Heart right ventricle (tissue), 16 donors: ENCODE measurements around the gene GPR42. TPM values are rescaled to one million over a fixed set of nuclear protein-coding genes. Genes with fewer than 3 reads are reported as not detected.
"Not testable (repeated sequence)": the region's sequence is repeated elsewhere in the genome, so short reads cannot be mapped to it uniquely, and the experiment has no call there.

Experiments used
- ATAC-seq, 8 donors: fragments of 200-7000 bp; cut with Tn5 transposase; one replicate each; pipeline ENCODE4 v1.9.1; 2020; ENCODE audit warnings: mild to moderate bottlenecking in 8 of 8, moderate library complexity in 8 of 8, moderate number of reproducible peaks in 1 of 8
- DNase-seq, 2 donors: peaks; one replicate each; pipeline ENCODE4 v3.0.0-alpha.2; 2020
- H3K27ac ChIP-seq, 10 donors: fragments of 200-600 bp; sonication (generic) in 2 of 10; one replicate each; pipeline versions ENCODE4 v1.5.0 to v1.8.0; 2020 to 2022; ENCODE audit warnings: mild to moderate bottlenecking in 3 of 10
- H3K27me3 ChIP-seq, 7 donors: fragments of 200-600 bp; one replicate each; pipeline ENCODE4 v1.8.0; 2021 to 2022; ENCODE audit warnings: mild to moderate bottlenecking in 2 of 7
- H3K36me3 ChIP-seq, 9 donors: fragments of 200-600 bp; sonication (generic) in 1 of 9; one replicate each; pipeline versions ENCODE4 v1.5.0 to v1.8.0; 2020 to 2022; ENCODE audit warnings: mild to moderate bottlenecking in 2 of 9
- H3K4me1 ChIP-seq, 9 donors: fragments of 200-600 bp; sonication (generic) in 1 of 9; one replicate each; pipeline versions ENCODE4 v1.5.0 to v1.8.0; 2020 to 2022; ENCODE audit warnings: mild to moderate bottlenecking in 4 of 9
- H3K4me3 ChIP-seq, 10 donors: fragments of 200-600 bp; sonication (generic) in 2 of 10; one replicate each; pipeline versions ENCODE4 v1.5.0 to v1.8.0; 2020 to 2022; ENCODE audit warnings: mild to moderate bottlenecking in 7 of 10, moderate library complexity in 2 of 10
- H3K9me3 ChIP-seq, 11 donors: fragments of 200-600 bp in 10 of 11; sonication (generic) in 2 of 11; one replicate each; pipeline versions ENCODE4 v1.5.0 to v1.8.0; 2013 to 2022; ENCODE audit warnings: mild to moderate bottlenecking in 2 of 11, control low read depth in 1 of 11, moderate library complexity in 1 of 11
- WGBS, 2 donors: extraction: QIAGEN DNeasy Blood & Tissue Kit; methylation state at CpG; one replicate each; pipeline ENCODE4 v1.1.7; 2013; ENCODE audit warnings: inconsistent platforms in 1 of 2; 5-methylcytosine and 5-hydroxymethylcytosine counted together
- intact Hi-C, 10 donors: fragments of 100-400 bp; cut with DNase I; formaldehyde crosslinking; loops; one replicate each; pipeline versions ENCODE4 v1.11.1 to v1.14.2; 2022
- polyA plus RNA-seq, 2 donors: library from polyadenylated mRNA; stranded (reverse); fragments of 200-250 nt; gene quantifications; one replicate each; pipeline ENCODE4 v1.2.3, GENCODE V29; 2013
- total RNA-seq, 10 donors: library from RNA; stranded (reverse); fragmentation: NEBNext Ultra II Directional in 3 of 10; extraction: Animal tissue kit (Norgen Biotek cat#: 25700) in 3 of 10; gene quantifications; one replicate each; pipeline versions ENCODE4 v1.2.1 to v1.2.4, GENCODE V29; 2021 to 2023
- TF ChIP-seq, protein P1 (sequence below), 9 donors: fragments of 200-600 bp; sonication (generic) in 2 of 9; IDR thresholded peaks; one replicate each; pipeline versions ENCODE4 v1.5.0 to v1.8.0; 2021 to 2022; ENCODE audit warnings: antibody characterized with exemption in 9 of 9, mild to moderate bottlenecking in 5 of 9, moderate library complexity in 1 of 9
- donor health status: Arrhythmogenic right ventricular cardiomyopathy.
- donor health status: ischemic (EF 13 %, LVEDD 7.1; RV severe dilation, severe dysfunction).
- donor health status: healthy with polysubstance abuse.
- donor health status: DM: no; HTN: yes; CAD: no.
- donor health status: DM: no; HTN: no; CAD: no.
- donor health status: ischemic (EF 25% LVEDD 6.9; RV normal size, moderate dysfunction).
- donor health status: ischemic (EF 25% LVEDD 5.7; RV mildly dilated, moderate dysfunction).
- donor health status: healthy.
- donor health status: DM: yes; HTN: yes; CAD: no.
- donor health status: Ischemic cardiomyopathy.
- donor health status: ischemic (EF 35%, LVEDD 5.7; RV mildly dilated, moderate dysfunction).
- donor health status: nonischemic (EF 11% LVEDD 7.7; RV severe dilation, severe dysfunction).
- donor health status: DM: yes; HTN: yes; CAD: no.
- donor health status: PGD.
- donor health status: ischemic (EF 29% LVEDD 5.4; RV normal size, mild dysfunction).
- donor health status: nonischemic (EF 23%, LVEDD 6.1; RV moderate dilation, normal function).

The GPR42 gene
- total and polyA plus RNA-seq, 12 donors: not detected

DNA sequence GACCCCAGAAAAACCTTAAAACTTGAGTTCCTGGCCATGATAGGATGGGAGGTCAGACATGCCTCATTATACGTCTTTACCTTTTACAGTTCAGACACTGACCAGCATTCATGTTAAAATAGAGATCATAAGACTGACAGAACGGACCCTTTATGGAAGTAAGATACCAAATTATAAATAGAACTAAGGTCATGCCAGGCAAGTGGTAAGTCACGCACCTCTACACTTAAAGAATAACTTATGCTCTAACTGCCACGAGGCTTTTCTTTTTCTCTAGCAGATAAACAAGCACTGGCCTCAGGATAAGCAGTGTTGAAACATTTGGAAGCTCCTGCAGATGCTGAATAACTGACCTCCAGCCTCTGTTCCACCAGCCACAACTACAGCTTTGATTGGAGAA, 28.4 kb downstream of the GPR42 start:
- Histone ChIP-seq H3K4me3 (no peak overlapping the region), H3K27me3 (no peaks in the 10 kb centered on the region), H3K27ac (peak overlapping the region in 1 of 10 donors; percentile 28), H3K36me3 (no peaks in the 10 kb centered on the region), H3K4me1 (peaks cover 0 to 10% (median 5%) of the 10 kb centered on the region in 9 donors), H3K9me3 (no peaks in the 10 kb centered on the region)
- TF ChIP-seq, protein P1, sequence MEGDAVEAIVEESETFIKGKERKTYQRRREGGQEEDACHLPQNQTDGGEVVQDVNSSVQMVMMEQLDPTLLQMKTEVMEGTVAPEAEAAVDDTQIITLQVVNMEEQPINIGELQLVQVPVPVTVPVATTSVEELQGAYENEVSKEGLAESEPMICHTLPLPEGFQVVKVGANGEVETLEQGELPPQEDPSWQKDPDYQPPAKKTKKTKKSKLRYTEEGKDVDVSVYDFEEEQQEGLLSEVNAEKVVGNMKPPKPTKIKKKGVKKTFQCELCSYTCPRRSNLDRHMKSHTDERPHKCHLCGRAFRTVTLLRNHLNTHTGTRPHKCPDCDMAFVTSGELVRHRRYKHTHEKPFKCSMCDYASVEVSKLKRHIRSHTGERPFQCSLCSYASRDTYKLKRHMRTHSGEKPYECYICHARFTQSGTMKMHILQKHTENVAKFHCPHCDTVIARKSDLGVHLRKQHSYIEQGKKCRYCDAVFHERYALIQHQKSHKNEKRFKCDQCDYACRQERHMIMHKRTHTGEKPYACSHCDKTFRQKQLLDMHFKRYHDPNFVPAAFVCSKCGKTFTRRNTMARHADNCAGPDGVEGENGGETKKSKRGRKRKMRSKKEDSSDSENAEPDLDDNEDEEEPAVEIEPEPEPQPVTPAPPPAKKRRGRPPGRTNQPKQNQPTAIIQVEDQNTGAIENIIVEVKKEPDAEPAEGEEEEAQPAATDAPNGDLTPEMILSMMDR (IDR thresholded peaks at IDR 0.05): no peak
- 50 to 56% methylated on average over 4 of the region's 4 CpGs for WGBS, 2 donors
- ATAC-seq (peak in 2 of 8 donors; percentile 17 to 30), DNase-seq (no peak)
- intact Hi-C loops: no loop called here

DNA sequence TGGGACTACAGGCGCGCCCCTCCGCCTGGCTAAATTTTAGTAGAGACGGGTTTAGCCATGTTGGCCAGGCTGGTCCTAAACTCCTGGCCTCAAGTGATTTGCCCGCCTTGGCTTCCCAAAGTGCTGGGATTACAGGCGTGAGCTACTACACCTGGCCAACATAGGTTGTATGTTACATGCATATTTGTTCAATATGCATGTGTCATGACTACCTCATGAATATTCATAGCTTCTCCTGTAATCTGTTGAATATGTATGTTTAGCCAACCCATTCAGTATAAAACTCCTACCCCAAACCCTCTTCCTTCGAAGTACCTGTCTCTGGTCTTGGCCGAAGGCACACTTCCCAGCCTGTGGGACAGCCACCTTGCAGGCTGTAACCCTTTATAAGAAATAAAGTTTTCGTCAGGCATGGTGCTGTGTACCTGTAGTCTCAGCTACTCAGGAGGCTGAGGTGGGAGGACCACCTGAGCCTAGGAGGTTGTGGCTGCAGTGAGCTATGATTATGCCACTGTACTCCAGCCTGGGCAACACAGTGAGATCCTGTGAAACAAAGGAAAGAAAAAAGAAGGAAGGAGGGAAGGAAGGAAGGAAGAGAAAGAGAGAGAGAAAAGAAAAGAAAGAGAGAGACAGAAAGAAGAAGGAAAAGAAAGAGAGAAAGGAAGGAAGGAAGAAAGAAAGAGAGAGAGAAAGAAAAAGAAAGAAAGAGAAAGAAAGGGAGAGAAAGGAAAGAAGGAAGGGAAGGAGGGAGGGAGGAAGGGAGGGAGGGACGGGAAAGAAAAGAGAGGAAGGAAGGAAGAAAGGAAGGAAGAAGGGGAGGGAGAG, 29.3 kb downstream of the GPR42 start:
- H3K4me3 ChIP-seq: no peak overlapping the region
- DNase-seq (no peak), ATAC-seq (no peak)
- peaks cover 0 to 10% (median 5%) of the 10 kb centered on the region in 9 donors for H3K4me1 ChIP-seq
- no peaks in the 10 kb centered on the region for H3K36me3 ChIP-seq
- H3K27ac ChIP-seq: peak overlapping the region in 1 of 10 donors; percentile 28
- TF ChIP-seq, protein P1 (IDR thresholded peaks at IDR 0.05): no peak
- no peaks in the 10 kb centered on the region for H3K9me3 ChIP-seq
- no peaks in the 10 kb centered on the region for H3K27me3 ChIP-seq
- 81 to 84% methylated on average over 10 of the region's 10 CpGs for WGBS, 2 donors
- intact Hi-C loops: no loop called here

DNA sequence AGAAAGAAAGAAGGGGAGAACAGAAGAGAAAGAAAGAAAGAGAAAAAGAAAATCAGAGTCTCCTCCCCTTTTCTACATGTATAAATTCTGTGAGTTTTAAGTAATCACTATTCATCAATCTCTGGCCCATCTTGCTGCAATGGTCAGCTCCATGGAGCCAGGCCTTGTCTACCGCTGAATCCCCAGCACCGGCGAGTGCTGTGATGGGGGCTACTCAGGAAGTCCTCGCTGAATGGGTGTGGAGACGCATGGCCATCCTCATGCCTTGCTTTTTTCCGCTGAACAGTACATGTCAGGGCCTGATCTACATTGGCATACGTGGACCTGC, 29.9 kb downstream of the GPR42 start:
- no peak for ATAC-seq
- TF ChIP-seq, protein P1 (IDR thresholded peaks at IDR 0.05): no peak
- Histone ChIP-seq H3K27me3 (no peaks in the 10 kb centered on the region), H3K9me3 (no peaks in the 10 kb centered on the region), H3K4me3 (no peak overlapping the region), H3K4me1 (peaks cover 0 to 8% (median 3%) of the 10 kb centered on the region in 9 donors), H3K36me3 (no peaks in the 10 kb centered on the region), H3K27ac (no peak overlapping the region)
- intact Hi-C loops: no loop called here
- DNase-seq: no peak
- 91 to 98% methylated on average over 7 of the region's 7 CpGs for WGBS, 2 donors

DNA sequence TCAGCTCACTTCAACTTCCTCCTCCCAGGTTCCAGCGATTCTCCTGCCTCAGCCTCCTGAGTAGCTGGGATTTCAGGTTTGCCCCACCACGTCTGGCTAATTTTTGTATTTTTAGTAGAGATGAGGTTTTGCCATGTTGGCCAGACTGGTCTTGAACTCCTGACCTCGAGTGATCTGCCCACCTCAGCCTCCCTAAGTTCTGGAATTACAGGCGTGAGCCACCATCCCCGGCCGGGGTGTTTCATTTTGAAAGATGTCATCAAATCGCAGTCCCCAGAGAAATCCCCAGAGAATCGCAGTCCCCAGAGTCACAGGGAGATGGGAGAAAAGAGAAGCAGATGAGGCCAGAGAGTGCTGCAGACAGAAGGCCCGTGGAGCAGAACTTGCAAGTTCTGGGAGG, 30.5 kb downstream of the GPR42 start:
- H3K9me3 ChIP-seq, DNase-seq, H3K27ac ChIP-seq, H3K4me1 ChIP-seq, intact Hi-C loops, H3K36me3 ChIP-seq, ATAC-seq, H3K27me3 ChIP-seq, H3K4me3 ChIP-seq: not testable (repeated sequence)
- 90 to 96% methylated on average over 9 of the region's 9 CpGs for WGBS, 2 donors

DNA sequence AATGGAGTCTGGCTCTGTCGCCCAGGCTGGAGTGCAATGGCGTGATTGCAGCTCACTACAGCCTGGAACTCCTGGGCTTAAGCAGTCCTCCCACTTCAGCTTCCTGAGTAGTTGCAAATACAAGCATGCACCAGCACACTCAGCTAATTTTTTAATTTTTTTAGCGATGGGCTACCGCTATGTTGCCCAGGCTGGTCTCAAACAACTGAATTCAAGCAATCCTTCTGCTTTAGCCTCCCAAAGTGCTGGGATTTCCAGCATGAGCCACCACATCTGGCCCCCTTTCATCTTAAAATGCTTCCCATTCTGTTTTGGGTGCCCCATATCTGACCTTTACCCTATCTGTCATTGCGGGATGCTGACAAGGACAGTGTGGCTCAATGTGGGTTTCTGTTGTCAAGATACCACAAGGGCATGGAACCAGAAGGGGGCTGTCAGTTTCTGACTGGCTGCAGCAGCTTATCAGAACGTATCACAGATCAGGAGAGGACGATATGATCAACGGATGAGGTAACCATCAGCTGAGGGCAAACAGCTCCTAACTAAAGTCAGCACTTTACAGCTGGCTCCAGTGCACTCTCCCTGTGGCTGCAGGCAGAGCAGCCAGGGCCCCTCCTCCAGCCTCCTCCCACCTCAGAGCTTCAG, 32.4 kb downstream of the GPR42 start:
- H3K27me3 ChIP-seq: no peaks in the 10 kb centered on the region
- no peak overlapping the region for H3K27ac ChIP-seq
- 68 to 73% methylated on average over 8 of the region's 8 CpGs for WGBS, 2 donors
- TF ChIP-seq, protein P1 (IDR thresholded peaks at IDR 0.05): no peak
- H3K36me3 ChIP-seq: no peaks in the 10 kb centered on the region
- no peak overlapping the region for H3K4me3 ChIP-seq
- peaks cover 0 to 7% (median 0%) of the 10 kb centered on the region in 9 donors for H3K4me1 ChIP-seq
- intact Hi-C loops: no loop called here
- peak in 1 of 8 donors; percentile 26 for ATAC-seq
- no peak for DNase-seq
- no peaks in the 10 kb centered on the region for H3K9me3 ChIP-seq
